ENCODE measurements around the gene DHX9. TPM values are rescaled to one million over a fixed set of nuclear protein-coding genes. Genes with fewer than 3 reads are reported as not detected.

The DHX9 gene
- total RNA-seq, 1 experiment from 2014 or later: 191 TPM

DNA sequence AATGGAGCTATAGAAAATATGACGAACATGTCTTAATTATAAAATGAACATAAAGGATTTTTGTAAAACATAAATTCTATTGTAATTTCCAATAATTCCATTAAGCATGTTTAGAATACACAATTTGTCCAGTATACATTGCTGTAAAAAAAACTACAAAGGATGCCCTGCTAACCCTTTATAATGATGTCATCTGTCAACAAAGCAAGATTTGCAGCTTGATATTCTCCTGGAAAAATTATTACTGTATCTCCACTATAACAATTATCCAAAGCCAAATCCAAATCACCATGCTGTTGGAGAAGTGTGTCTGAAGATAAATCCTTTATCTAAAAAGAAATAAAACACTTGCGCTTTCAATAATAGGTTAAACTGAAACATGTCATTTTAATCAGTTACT lies 66.2 kb downstream of the DHX9 start:
- H3K36me3 ChIP-seq (ENCODE audit: low read depth, low read length): no peaks in the 10 kb centered on the region
- BruUV-seq (replicated peaks): no TSS peak
- H3K9me2 ChIP-seq (replicated peaks; ENCODE audit: low read length): no peaks in the 10 kb centered on the region
- H3K79me2 ChIP-seq (ENCODE audit: low read length): no peaks in the 10 kb centered on the region
- no peaks in the 10 kb centered on the region for H3K9me3 ChIP-seq (ENCODE audit: low read length)
- no peak overlapping the region for H3K4me2 ChIP-seq (ENCODE audit: low read length)
- H3K9ac ChIP-seq (ENCODE audit: low read length): no peak overlapping the region
- intact Hi-C loops (cut with micrococcal nuclease): no loop called here
- CTCF ChIA-PET: no interaction called here
- H3K4me3 ChIP-seq (ENCODE audit: low read length): no peak overlapping the region
- H3K27me3 ChIP-seq (ENCODE audit: low read length): no peaks in the 10 kb centered on the region
- no peak for TF ChIP-seq EZH2 (IDR thresholded peaks at IDR 0.05; ENCODE audit: low read length, unreplicated experiment)
- TF ChIP-seq EZH2phosphoT487 (IDR thresholded peaks at IDR 0.05; ENCODE audit: borderline replicate concordance, low read length): no peak
- TF ChIP-seq, protein P1, sequence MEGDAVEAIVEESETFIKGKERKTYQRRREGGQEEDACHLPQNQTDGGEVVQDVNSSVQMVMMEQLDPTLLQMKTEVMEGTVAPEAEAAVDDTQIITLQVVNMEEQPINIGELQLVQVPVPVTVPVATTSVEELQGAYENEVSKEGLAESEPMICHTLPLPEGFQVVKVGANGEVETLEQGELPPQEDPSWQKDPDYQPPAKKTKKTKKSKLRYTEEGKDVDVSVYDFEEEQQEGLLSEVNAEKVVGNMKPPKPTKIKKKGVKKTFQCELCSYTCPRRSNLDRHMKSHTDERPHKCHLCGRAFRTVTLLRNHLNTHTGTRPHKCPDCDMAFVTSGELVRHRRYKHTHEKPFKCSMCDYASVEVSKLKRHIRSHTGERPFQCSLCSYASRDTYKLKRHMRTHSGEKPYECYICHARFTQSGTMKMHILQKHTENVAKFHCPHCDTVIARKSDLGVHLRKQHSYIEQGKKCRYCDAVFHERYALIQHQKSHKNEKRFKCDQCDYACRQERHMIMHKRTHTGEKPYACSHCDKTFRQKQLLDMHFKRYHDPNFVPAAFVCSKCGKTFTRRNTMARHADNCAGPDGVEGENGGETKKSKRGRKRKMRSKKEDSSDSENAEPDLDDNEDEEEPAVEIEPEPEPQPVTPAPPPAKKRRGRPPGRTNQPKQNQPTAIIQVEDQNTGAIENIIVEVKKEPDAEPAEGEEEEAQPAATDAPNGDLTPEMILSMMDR (conservative IDR thresholded peaks at IDR 0.05; ENCODE audit: low read depth, low read length): no peak
- no peak for ATAC-seq
- H2AFZ ChIP-seq (ENCODE audit: low read length): no peak overlapping the region
- H3K4me1 ChIP-seq (ENCODE audit: insufficient read depth, low read length): no peaks in the 10 kb centered on the region
- no peak for DNase-seq
- no peaks in the 10 kb centered on the region for H4K20me1 ChIP-seq (ENCODE audit: low read length)
- POLR2A ChIA-PET (ENCODE audit: unreplicated experiment): no interaction called here
- no peaks in the 10 kb centered on the region for H3F3A ChIP-seq (ENCODE audit: low read length, unreplicated experiment)
- H3K27ac ChIP-seq (ENCODE audit: low read length): no peak overlapping the region

DNA sequence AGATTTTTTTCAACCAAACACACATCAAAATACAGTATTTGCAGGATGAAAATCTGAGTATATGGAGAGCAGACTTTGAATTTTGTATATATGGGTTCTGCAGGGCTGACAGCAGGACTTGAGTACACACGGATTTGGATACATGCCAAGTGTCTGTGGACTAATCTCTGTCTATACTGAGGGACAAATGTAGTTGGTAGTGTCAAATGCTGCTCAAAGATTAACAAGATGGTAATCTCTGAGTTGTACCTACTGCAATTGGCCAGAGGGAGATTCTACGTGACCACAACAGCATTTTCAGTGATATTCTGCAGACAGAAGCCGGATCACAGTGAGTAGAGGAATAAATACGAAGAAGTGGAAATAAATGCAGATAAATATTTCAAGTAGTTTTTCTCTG lies 70.4 kb downstream of the DHX9 start:
- no peak for ATAC-seq
- intact Hi-C loops (cut with micrococcal nuclease): no loop called here

GRCh38 chr1:182910143-182910542 lies 71.0 kb downstream of the DHX9 start:
- H2AFZ ChIP-seq (ENCODE audit: low read length): no peak overlapping the region
- no peak for ATAC-seq
- BruUV-seq (replicated peaks): no TSS peak
- H3F3A ChIP-seq (ENCODE audit: low read length, unreplicated experiment): no peaks in the 10 kb centered on the region
- no peaks in the 10 kb centered on the region for H4K20me1 ChIP-seq (ENCODE audit: low read length)
- H3K4me2 ChIP-seq (ENCODE audit: low read length): no peak overlapping the region
- CTCF ChIA-PET: no interaction called here
- H3K4me1 ChIP-seq (ENCODE audit: insufficient read depth, low read length): no peaks in the 10 kb centered on the region
- H3K4me3 ChIP-seq (ENCODE audit: low read length): no peak overlapping the region
- intact Hi-C loops (cut with micrococcal nuclease): no loop called here
- H3K27ac ChIP-seq (ENCODE audit: low read length): no peak overlapping the region
- H3K9ac ChIP-seq (ENCODE audit: low read length): no peak overlapping the region
- no peaks in the 10 kb centered on the region for H3K36me3 ChIP-seq (ENCODE audit: low read depth, low read length)
- no peaks in the 10 kb centered on the region for H3K79me2 ChIP-seq (ENCODE audit: low read length)
- no peaks in the 10 kb centered on the region for H3K27me3 ChIP-seq (ENCODE audit: low read length)
- no peaks in the 10 kb centered on the region for H3K9me3 ChIP-seq (ENCODE audit: low read length)
- POLR2A ChIA-PET (ENCODE audit: unreplicated experiment): no interaction called here
- no peaks in the 10 kb centered on the region for H3K9me2 ChIP-seq (replicated peaks; ENCODE audit: low read length)
- TF ChIP-seq, protein P1 (conservative IDR thresholded peaks at IDR 0.05; ENCODE audit: low read depth, low read length): no peak
- no peak for TF ChIP-seq EZH2phosphoT487 (IDR thresholded peaks at IDR 0.05; ENCODE audit: borderline replicate concordance, low read length)
- no peak for TF ChIP-seq EZH2 (IDR thresholded peaks at IDR 0.05; ENCODE audit: low read length, unreplicated experiment)
- no peak for DNase-seq

More for the DNA sequence above, 70.4 kb downstream of the DHX9 start:
- no peaks in the 10 kb centered on the region for H3F3A ChIP-seq (ENCODE audit: low read length, unreplicated experiment)
- no peak overlapping the region for H2AFZ ChIP-seq (ENCODE audit: low read length)
- H3K36me3 ChIP-seq (ENCODE audit: low read depth, low read length): no peaks in the 10 kb centered on the region
- no TSS peak for BruUV-seq (replicated peaks)
- H3K27ac ChIP-seq (ENCODE audit: low read length): no peak overlapping the region
- H4K20me1 ChIP-seq (ENCODE audit: low read length): no peaks in the 10 kb centered on the region
- H3K4me2 ChIP-seq (ENCODE audit: low read length): no peak overlapping the region
- ChIA-PET POLR2A (ENCODE audit: unreplicated experiment) (no interaction called here), CTCF (no interaction called here)
- H3K4me1 ChIP-seq (ENCODE audit: insufficient read depth, low read length): no peaks in the 10 kb centered on the region
- H3K9ac ChIP-seq (ENCODE audit: low read length): no peak overlapping the region
- DNase-seq: no peak
- no peak overlapping the region for H3K4me3 ChIP-seq (ENCODE audit: low read length)
- no peaks in the 10 kb centered on the region for H3K27me3 ChIP-seq (ENCODE audit: low read length)
- no peaks in the 10 kb centered on the region for H3K9me3 ChIP-seq (ENCODE audit: low read length)
- H3K9me2 ChIP-seq (replicated peaks; ENCODE audit: low read length): no peaks in the 10 kb centered on the region
- no peak for TF ChIP-seq EZH2 (IDR thresholded peaks at IDR 0.05; ENCODE audit: low read length, unreplicated experiment)
- TF ChIP-seq, protein P1 (conservative IDR thresholded peaks at IDR 0.05; ENCODE audit: low read depth, low read length): no peak
- TF ChIP-seq EZH2phosphoT487 (IDR thresholded peaks at IDR 0.05; ENCODE audit: borderline replicate concordance, low read length): no peak
- H3K79me2 ChIP-seq (ENCODE audit: low read length): no peaks in the 10 kb centered on the region

Measured in PC-3 (cell line).